HG03175 (cell line): Measurements from ENCODE around the gene PREP.

Experiments used
- ATAC-seq: cut with Tn5 transposase; IDR thresholded peaks from one replicate; pipeline ENCODE4 v1.9.1; 2021; ENCODE audit warnings: mild to moderate bottlenecking, moderate library complexity; ENCODE audit not compliant: unreplicated experiment

Gene PREP

GRCh38 chr6:105313211-105313610, 89.7 kb downstream of the PREP start:
- no peak for ATAC-seq

- ATAC-seq = no peak
These were observed 91.9 kb downstream of the PREP start for GRCh38 chr6:105310947-105311346.

GRCh38 chr6:105310371-105310770, 92.5 kb downstream of the PREP start:
- no peak for ATAC-seq

- ATAC-seq = no peak
These were observed 94.0 kb downstream of the PREP start for GRCh38 chr6:105308840-105309239.

- ATAC-seq = no peak
These were observed 97.4 kb downstream of the PREP start for GRCh38 chr6:105305521-105305920.

GRCh38 chr6:105304825-105305224, 98.1 kb downstream of the PREP start:
- no peak for ATAC-seq

GRCh38 chr6:105304366-105304765, 98.5 kb downstream of the PREP start:
- ATAC-seq = no peak

- ATAC-seq = no peak
These were observed 100.2 kb downstream of the PREP start for GRCh38 chr6:105302617-105303128.

GRCh38 chr6:105301756-105302616, 100.9 kb downstream of the PREP start:
- ATAC-seq = no peak

GRCh38 chr6:105301072-105301503, 101.8 kb downstream of the PREP start:
- no peak for ATAC-seq

- no peak for ATAC-seq
These were observed 102.8 kb downstream of the PREP start for GRCh38 chr6:105300090-105300489.

GRCh38 chr6:105294129-105294528, 108.8 kb downstream of the PREP start:
- ATAC-seq = no peak

- no peak for ATAC-seq
These were observed 110.1 kb downstream of the PREP start for GRCh38 chr6:105292689-105293339.

GRCh38 chr6:105291525-105291924, 111.4 kb downstream of the PREP start:
- ATAC-seq = no peak

GRCh38 chr6:105282631-105283585, 120.0 kb downstream of the PREP start:
- no peak for ATAC-seq

GRCh38 chr6:105280033-105280432, 122.8 kb downstream of the PREP start:
- ATAC-seq = no peak

GRCh38 chr6:105279463-105279862, 123.4 kb downstream of the PREP start:
- ATAC-seq = no peak

- ATAC-seq = no peak
These were observed 124.1 kb downstream of the PREP start for GRCh38 chr6:105278813-105279212.

GRCh38 chr6:105278035-105278434, 124.8 kb downstream of the PREP start:
- no peak for ATAC-seq

- ATAC-seq = no peak
These were observed 126.5 kb downstream of the PREP start for GRCh38 chr6:105276374-105276773.

GRCh38 chr6:105275542-105275941, 127.3 kb downstream of the PREP start:
- ATAC-seq = no peak
